IPS-NIHi11 (cell line): ENCODE results near the gene TRA2A.

Experiments used
- DNase-seq: peaks from one replicate; pipeline ENCODE4 v3.0.0; 2012; ENCODE audit warnings: mixed read lengths, low spot score

The TRA2A gene

DNA sequence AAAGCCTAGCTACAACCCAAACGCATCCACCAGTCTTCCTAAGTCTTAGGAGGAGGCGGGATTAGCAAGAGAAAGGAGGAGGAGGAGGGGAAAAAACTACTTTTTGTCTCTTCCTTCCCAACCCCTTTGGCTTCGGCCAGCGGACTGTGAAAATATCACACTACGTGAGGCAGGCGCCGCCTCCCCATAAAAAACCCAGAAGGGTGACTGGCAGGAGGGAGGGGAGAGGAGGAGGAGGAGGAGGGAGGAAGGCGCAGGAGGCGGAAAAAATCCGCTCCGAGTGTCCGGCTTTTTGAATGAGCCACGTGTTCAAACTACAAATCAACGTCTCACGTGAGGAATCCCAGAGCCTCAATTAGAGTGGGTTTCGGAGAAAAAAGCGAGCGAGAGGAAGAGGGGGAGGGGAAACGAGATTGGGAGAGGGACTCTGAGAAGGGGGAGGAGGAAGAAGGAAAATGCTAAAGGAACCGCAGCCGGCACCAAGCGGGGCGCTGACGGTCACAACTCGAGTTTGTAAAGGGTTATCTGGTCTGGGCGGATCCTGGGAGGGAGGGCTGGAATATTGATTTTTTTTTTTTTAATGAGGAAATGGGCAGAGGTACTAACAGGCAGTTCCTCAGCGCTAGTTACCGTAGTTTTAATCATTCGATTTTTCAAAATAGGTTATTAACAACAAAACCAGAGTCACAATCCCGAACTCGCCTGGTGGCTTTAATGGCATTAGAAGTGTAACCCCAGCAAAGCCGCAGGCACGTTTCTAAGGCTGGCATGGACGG is 61.3 kb downstream of the TRA2A start, which contains the start of gene IGF2BP3:
Gene IGF2BP3, minus strand, starts transcription at position 162 of the 776 bp plus-strand sequence. CDS start 381 bp downstream, outside the sequence.
- peak; percentile 53 for DNase-seq

DNA sequence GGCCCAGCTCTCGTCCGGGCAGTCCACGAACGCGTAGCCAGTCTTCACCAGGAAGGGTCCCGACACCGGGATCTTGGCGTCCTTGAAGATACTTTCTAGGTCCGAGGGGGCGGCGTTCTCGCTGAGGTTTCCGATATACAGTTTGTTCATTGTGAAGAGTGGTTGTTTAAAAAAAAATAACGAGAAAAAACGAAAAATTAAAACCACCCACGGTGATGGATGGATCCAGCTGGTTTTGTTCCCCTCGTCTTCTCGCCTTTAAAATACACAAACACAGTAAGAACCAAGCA is 61.9 kb downstream of the TRA2A start:
- no peak for DNase-seq

DNA sequence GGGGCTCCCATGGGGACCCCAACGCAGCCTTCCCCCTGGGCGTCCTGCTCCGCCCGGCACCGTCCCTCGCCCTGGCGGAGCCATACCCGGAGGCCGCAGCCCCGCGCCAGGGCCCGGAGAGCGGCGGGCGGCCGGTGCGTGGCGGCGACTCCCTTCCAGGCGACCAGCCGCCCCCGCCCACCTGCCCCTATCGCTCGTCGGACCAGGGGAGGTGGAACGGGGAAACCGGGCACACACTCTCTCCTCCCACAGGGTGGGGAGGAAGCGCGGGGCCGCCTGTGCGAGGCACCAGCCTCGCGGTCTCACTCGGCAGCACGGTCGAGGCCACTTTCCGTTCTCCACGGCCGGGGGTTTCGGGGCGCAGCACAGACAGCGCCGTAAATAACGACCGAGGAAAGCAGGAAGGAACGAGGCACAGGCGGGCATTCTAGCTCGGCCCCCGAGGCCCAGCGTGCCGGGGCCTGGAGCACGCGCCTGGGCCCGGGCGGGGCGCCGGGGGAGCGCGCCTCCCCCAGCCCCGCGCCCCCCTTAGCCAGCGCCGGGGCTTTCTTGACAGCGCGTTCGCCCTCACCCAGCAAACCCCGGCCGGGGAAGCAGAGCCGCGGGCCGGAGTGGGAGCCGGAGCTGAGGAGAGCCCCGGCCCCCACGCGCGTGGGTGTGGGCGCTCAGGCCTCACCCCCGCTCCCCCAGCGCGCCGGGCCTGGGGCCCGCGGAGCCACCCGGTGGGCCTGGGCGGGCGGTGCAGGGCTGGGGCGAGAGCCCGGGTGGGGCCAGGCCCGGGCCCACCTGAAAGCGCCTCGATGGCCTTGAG is 62.4 kb downstream of the TRA2A start:
- DNase-seq = no peak

DNA sequence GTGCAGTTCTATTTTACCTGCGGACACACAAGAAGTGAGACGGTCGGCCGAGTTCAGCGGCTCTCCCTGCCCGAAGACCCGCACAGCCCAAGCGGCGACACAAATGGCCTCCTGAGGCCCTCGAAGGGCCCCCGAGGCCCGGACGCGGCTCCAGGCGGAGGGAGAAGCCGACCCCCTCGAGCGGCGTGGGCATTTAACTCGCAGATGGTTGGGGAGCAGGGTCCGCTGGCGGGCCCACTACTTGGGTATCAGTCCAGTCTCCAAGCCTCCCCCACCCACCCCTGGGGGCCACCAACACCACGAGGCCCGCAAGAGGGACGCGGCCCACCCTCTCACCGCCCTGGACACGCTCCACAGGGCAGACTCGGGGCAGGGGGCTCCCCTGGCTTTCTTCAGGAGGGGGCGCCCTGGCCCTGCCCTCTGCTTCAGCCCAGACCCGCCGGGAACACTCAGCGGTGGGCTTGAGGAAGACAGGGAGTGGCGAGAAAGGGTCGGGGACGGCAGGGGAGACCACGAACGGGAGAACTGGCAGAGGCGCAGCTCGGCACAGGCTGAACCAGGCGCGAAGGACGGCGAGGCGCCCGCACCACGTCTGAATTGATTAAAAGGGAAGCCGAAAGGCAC is 63.1 kb downstream of the TRA2A start:
- DNase-seq = no peak

DNA sequence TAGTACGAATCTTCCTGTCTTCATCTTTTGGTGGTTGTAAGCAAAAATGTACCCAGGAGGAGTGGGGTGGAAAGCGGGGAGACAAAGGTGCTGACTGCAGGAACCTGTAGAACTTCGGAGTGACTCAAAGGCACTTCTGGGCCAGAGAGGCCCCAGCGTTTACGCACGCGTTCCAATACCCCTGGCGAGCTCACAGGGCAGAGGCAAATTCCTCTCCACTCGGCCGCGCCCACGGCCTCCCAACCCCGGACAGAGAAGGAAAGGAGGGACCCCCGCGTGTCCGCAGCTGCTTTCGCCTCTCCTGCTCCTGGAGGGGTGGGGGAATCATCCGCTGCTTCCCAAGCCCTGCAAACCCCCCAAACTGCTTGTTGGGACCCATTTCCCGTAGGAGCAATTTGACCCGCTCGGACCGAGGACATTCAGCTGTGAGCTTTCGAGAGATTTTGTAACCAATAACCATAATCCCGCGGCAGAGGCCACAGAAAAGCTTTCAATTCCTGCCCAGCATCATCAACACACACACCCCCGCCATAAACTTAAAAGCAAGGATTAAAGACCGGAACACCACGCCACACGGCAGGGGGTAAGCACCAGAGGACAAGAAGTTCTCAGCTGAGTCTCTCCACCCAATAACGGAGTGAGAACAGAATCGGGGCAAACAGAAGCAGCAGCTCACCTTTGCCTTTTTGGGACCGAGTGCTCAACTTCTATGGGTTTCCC is 63.8 kb downstream of the TRA2A start:
- no peak for DNase-seq

DNA sequence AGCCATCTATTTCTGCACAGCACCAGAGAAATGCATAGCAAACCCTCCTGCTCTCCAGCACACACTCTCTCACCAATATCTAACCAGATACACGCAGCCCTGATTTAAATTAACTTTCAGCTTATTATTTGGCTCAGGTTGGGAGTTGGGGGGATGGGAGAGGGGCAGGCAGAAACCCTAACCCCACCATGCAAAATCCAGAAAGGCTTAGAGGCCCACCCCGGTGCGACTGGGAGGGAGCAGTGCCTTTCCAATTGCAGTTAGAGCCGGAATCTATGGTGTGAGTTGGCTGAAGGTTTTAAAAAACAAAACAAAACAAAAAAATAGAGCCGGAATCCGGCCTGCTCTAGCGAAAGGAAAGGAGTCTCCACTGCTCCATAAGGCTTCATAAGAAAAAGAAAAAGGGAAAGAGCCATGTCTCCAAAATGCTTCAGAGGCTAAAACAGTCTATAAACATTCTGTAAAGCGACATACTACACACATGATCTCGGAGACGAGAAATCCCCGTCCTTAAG is 64.4 kb downstream of the TRA2A start:
- DNase-seq = no peak

DNA sequence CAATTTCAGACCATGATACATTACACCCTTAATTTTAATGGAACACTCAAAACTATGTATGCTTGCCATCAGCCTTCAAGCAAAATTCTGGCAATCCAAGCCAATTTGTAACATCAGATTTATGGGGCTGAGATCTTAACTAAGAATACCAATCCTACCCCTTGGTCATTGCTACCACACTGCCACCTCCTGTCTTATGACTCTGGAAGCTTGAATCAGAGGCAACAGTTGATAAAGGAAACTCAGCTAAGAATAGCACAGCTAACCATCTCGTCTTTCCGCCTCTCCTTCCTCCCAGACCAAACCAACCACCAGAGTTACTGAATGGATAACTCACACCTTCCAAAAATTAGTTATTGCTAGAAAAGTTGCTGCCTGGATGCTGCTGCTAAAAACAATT is 68.9 kb downstream of the TRA2A start:
- DNase-seq = no peak

DNA sequence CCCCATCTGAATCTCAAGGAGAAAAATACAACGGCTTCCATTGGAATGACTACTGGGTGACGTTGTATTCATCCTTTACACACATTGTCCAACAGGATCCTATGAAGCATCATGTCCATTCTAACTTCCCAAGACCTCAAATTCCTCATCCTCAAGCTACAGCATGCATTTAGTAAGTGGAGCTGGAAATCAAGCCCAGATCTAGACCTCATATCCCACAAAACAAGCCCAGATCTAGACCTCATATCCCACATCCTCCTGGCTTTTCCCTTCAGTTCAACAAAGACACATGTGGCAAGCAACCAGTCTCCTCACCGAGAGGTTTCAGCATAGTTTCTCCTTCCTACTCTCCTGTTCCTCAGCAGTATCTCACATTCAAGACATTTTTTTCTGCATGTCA is 73.7 kb downstream of the TRA2A start:
- DNase-seq = no peak

DNA sequence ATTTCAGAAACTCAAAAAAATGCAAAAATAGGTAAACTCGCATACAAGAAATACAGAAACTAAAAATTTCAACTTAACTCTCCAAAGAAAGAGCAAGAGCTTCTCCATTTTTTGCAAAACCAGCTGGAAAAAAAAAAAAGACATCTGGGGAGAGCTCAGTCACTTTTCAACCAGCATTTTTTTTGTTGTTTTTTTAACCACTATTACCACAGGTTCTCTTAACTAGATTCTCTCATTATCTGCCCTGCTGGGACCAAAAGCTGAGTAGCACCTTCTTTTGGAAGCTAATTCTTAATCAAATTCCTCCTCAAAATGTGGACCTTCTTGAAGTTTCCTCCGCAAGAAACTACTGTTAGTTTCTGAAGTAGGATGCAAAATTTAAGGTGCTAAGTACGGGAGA is 75.7 kb downstream of the TRA2A start:
- DNase-seq = no peak

DNA sequence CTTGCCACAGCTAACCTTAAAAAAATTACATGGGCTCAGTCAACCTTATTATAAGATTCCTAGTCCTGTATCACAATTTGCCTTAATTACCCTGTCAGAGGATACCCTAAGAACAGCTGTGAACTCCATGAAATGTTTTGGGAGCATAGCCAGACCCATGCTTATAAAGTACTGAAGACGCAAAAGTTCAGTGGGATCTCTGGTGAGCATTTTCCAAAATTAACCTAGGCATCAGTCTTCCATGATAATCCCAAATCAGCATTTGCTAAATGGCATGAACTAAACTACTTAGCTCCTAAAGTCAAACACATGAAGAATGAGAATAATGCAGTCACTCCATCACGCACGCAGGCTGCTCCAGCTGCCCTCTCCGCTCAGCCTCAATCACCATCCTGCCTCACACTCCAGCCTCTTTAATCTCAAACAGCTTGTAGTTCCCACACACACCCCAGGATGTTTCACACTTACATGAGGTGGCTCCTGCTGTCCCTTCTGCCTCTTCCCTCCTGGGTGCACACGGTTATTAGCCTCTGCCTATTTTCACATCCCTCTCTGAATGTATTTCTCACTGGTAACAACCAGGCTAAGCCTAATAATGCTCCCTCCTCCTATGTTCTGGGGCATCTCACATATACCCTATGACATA is 76.8 kb downstream of the TRA2A start:
- no peak for DNase-seq
